Activated CD4-positive, alpha-beta memory T cell treated with anti-CD3 and anti-CD28 coated beads for 36 hours (primary cell): Measurements from ENCODE around the gene HOMER2. TPM values are rescaled to one million over a fixed set of nuclear protein-coding genes. Genes with fewer than 3 reads are reported as not detected.

ENCODE experiments used
- CTCF ChIA-PET: fragments of 350-600 bp; sonication (Branson Sonifier 250); formaldehyde crosslinking; loops from one replicate; lab custom pipeline; 2021; ENCODE audit warnings: antibody characterized with exemption, inconsistent platforms; lab: Charles Lee
- POLR2A ChIA-PET: fragments of 350-600 bp; sonication (Branson Sonifier 250); formaldehyde crosslinking; loops from one replicate; lab custom pipeline; 2021; ENCODE audit warnings: antibody characterized with exemption; lab: Charles Lee
- DNase-seq: peaks from one replicate; pipeline ENCODE4 v3.0.0-alpha.2; 2020
- H3K27ac Mint-ChIP-seq: one replicate; pipeline ENCODE4 v1.8.0; 2021; ENCODE audit warnings: mixed read lengths
- H3K27me3 Mint-ChIP-seq: one replicate; pipeline ENCODE4 v1.8.0; 2021; ENCODE audit warnings: mixed read lengths
- H3K36me3 Mint-ChIP-seq: one replicate; pipeline ENCODE4 v1.8.0; 2021; ENCODE audit warnings: mixed read lengths
- H3K4me1 Mint-ChIP-seq: one replicate; pipeline ENCODE4 v1.8.0; 2021; ENCODE audit warnings: low read depth, mixed read lengths
- H3K4me3 Mint-ChIP-seq: one replicate; pipeline ENCODE4 v1.8.0; 2021; ENCODE audit warnings: mild to moderate bottlenecking, mixed read lengths
- H3K9me3 Mint-ChIP-seq: one replicate; pipeline ENCODE4 v1.8.0; 2021; ENCODE audit warnings: mixed read lengths
- intact Hi-C: fragments of 100-400 bp; cut with micrococcal nuclease; formaldehyde crosslinking; loops from one replicate; pipeline ENCODE4 v1.15.1; 2023
- total RNA-seq, 2 experiments: library from RNA; stranded (reverse); gene quantifications; one replicate each; pipeline ENCODE4 v1.2.3, GENCODE V29; 2021

HOMER2 gene
- total RNA-seq, 2 experiments from 2014 or later: 6.5 to 7.9 TPM

DNA sequence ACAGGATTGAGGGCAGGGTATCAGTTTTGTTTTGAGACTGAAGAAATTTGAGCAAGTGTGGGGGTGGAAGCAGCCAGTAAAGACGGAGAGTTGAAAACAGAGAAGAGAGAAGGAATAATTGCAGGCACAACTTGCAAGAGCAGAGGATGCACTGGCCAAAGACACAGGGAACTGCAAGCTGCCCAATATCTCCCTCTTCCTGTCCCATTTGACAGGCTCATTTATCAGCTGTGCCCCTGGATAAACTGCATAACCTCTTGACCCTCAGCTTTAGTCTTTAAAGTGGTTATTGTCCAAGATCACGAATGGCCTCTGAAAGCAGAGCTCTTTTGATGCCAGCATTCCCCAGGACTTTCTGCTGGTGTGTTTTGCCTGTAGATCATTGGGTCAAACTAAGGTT is 28.5 kb upstream of the HOMER2 start:
- Mint-ChIP-seq H3K36me3 (peaks cover 3% of the 10 kb centered on the region), H3K27me3 (no peaks in the 10 kb centered on the region), H3K9me3 (no peaks in the 10 kb centered on the region), H3K4me3 (no peak overlapping the region), H3K27ac (no peak overlapping the region), H3K4me1 (peaks cover 11% of the 10 kb centered on the region)
- no peak for DNase-seq
- intact Hi-C loops: no loop called here
- POLR2A ChIA-PET: no interaction called here
- CTCF ChIA-PET: no interaction called here

DNA sequence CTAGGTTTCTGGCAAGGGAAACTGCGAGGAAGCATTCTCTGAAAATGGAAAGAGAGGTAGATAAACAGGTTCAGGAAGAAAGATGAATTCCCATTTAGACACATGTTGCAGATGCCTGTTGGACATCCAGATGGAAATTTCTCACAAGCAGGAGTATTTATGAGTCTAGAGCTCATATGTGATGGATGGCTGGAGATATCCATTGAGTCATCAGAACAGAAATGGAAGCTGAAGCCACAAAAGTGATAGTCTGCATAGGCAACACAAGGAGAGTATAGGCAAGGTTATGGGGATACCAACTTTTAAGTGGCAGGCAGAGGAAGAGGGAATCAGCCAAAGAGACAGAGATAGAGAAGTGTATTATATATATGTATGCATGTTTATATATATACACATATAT is 27.2 kb upstream of the HOMER2 start:
- no peak for DNase-seq
- no peak overlapping the region for H3K27ac Mint-ChIP-seq
- ChIA-PET CTCF (interaction anchor here (1.2 kb wide), 1 partner anchor 20 kb away, joined by 5 read pairs; no protein-coding TSS in a partner anchor), POLR2A (no interaction called here)
- intact Hi-C loops: no loop called here
- peaks cover 4% of the 10 kb centered on the region for H3K4me1 Mint-ChIP-seq
- no peak overlapping the region for H3K4me3 Mint-ChIP-seq
- H3K27me3 Mint-ChIP-seq: no peaks in the 10 kb centered on the region
- H3K9me3 Mint-ChIP-seq: no peaks in the 10 kb centered on the region
- H3K36me3 Mint-ChIP-seq: peaks cover 3% of the 10 kb centered on the region

DNA sequence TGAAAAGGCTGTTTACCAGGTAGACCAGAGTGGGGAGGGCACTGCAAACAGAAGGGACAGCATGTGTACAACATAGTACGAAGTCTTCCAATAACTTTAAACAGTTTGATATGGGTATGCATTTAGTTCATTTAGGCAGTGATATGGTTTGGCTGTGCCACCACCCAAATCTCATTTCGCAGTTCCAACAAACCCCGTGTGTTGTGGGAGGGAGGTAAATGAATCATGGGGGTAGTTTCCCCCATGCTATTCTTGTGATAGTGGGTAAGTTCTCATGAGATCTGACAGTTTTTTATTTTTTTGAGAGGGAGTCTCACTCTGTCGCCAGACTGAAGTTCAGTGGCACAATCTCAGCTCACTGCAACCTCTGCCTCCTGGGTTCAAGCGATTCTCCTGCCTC is 25.9 kb upstream of the HOMER2 start:
- Mint-ChIP-seq H3K4me1 (peaks cover 4% of the 10 kb centered on the region), H3K4me3 (no peak overlapping the region), H3K9me3 (no peaks in the 10 kb centered on the region), H3K36me3 (peaks cover 3% of the 10 kb centered on the region), H3K27me3 (no peaks in the 10 kb centered on the region), H3K27ac (no peak overlapping the region)
- ChIA-PET CTCF (no interaction called here), POLR2A (no interaction called here)
- DNase-seq: no peak
- intact Hi-C loops: no loop called here

DNA sequence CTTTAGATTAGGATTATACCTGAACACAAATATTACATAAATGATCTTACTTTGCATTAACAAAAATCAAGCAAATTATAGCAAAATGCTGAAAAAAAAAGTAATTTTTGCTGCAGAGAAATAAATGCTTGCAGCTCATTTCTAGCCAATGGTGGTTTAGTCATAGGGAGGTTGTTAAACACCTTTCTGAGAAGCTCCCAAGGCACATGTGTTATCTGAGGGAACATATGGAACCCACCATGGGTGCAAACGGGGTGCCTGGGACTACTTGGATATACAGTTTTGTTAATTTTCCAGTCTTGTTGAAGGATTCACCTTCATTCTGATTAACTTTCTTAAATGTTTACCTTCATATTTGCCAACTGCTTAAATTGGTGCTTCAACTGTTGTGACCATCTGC is 24.6 kb upstream of the HOMER2 start:
- Mint-ChIP-seq H3K4me1 (peaks cover 4% of the 10 kb centered on the region), H3K9me3 (no peaks in the 10 kb centered on the region), H3K36me3 (peaks cover 3% of the 10 kb centered on the region), H3K27me3 (no peaks in the 10 kb centered on the region), H3K4me3 (no peak overlapping the region), H3K27ac (no peak overlapping the region)
- intact Hi-C loops: no loop called here
- no peak for DNase-seq
- ChIA-PET POLR2A (no interaction called here), CTCF (no interaction called here)

- Mint-ChIP-seq H3K4me3 (no peak overlapping the region), H3K27ac (no peak overlapping the region), H3K27me3 (no peaks in the 10 kb centered on the region), H3K9me3 (no peaks in the 10 kb centered on the region), H3K4me1 (no peaks in the 10 kb centered on the region), H3K36me3 (no peaks in the 10 kb centered on the region)
- DNase-seq: no peak
- POLR2A ChIA-PET: interaction anchor here (0.6 kb wide), 1 partner anchor 19 kb away, joined by 4 read pairs; no protein-coding TSS in a partner anchor
- CTCF ChIA-PET: no interaction called here
- intact Hi-C loops: no loop called here
These were observed 20.5 kb upstream of the HOMER2 start for GRCh38 chr15:82972990-82973389.

GRCh38 chr15:82971218-82971984 is 18.9 kb upstream of the HOMER2 start:
- CTCF ChIA-PET: interaction anchor here (1.1 to 1.5 kb wide), 2 partner anchors 15 to 122 kb away, joined by 4 read pairs; partner anchors contain the start of gene RAMAC
- DNase-seq: no peak
- Mint-ChIP-seq H3K4me3 (no peak overlapping the region), H3K27me3 (no peaks in the 10 kb centered on the region), H3K4me1 (peaks cover 3% of the 10 kb centered on the region), H3K9me3 (no peaks in the 10 kb centered on the region), H3K36me3 (no peaks in the 10 kb centered on the region), H3K27ac (no peak overlapping the region)
- intact Hi-C loops: no loop called here
- POLR2A ChIA-PET: interaction anchor here (0.5 kb wide), 1 partner anchor 231 kb away, joined by 3 read pairs; no protein-coding TSS in a partner anchor

GRCh38 chr15:82970696-82971095 is 18.2 kb upstream of the HOMER2 start:
- DNase-seq: no peak
- Mint-ChIP-seq H3K4me1 (peaks cover 5% of the 10 kb centered on the region), H3K4me3 (no peak overlapping the region), H3K27ac (no peak overlapping the region), H3K36me3 (no peaks in the 10 kb centered on the region), H3K27me3 (no peaks in the 10 kb centered on the region), H3K9me3 (no peaks in the 10 kb centered on the region)
- ChIA-PET CTCF (interaction anchor here (0.5 to 1.5 kb wide), 3 partner anchors 15 to 359 kb away, joined by 3 to 4 read pairs (median 4); partner anchors contain the start of gene RAMAC), POLR2A (no interaction called here)
- intact Hi-C loops: no loop called here

GRCh38 chr15:82970078-82970686 is 17.7 kb upstream of the HOMER2 start:
- H3K27me3 Mint-ChIP-seq: no peaks in the 10 kb centered on the region
- intact Hi-C loops: no loop called here

DNA sequence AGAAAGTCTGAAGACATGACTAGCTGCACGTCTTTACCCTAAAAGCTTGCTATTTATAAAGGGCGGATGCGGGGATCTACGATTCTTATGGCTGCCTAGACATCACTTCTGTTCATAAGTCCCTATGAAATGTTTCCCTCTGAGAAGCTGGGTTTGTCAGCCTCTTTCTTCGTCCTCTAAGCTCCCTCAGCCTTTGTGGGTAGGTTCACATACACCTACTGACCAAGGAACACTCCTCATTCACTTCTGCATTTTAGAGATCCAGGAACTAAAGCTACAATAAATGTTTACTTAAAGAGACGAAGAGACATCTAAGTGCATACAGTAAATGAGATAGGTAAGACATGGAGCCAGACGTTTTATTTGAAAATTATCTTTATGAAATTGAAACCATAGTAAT is 16.8 kb upstream of the HOMER2 start:
- Mint-ChIP-seq H3K27me3 (no peaks in the 10 kb centered on the region), H3K27ac (no peak overlapping the region), H3K4me3 (no peak overlapping the region), H3K9me3 (no peaks in the 10 kb centered on the region), H3K4me1 (peaks cover 5% of the 10 kb centered on the region), H3K36me3 (no peaks in the 10 kb centered on the region)
- POLR2A ChIA-PET: no interaction called here
- no peak for DNase-seq
- CTCF ChIA-PET: interaction anchor here (0.6 kb wide), 1 partner anchor 1700 kb away, joined by 3 read pairs; no protein-coding TSS in a partner anchor
- intact Hi-C loops: no loop called here

More at GRCh38 chr15:82970078-82970686, 17.7 kb upstream of the HOMER2 start:
- no peaks in the 10 kb centered on the region for H3K9me3 Mint-ChIP-seq
- ChIA-PET CTCF (interaction anchor here (0.5 to 1.1 kb wide), 2 partner anchors 16 to 358 kb away, joined by 3 to 4 read pairs; partner anchors contain the start of gene RAMAC), POLR2A (no interaction called here)
- no peaks in the 10 kb centered on the region for H3K36me3 Mint-ChIP-seq
- peaks cover 5% of the 10 kb centered on the region for H3K4me1 Mint-ChIP-seq
- no peak overlapping the region for H3K27ac Mint-ChIP-seq
- DNase-seq: no peak
- no peak overlapping the region for H3K4me3 Mint-ChIP-seq

GRCh38 chr15:82968066-82968465 is 15.5 kb upstream of the HOMER2 start:
- Mint-ChIP-seq H3K27me3 (no peaks in the 10 kb centered on the region), H3K9me3 (no peaks in the 10 kb centered on the region), H3K36me3 (no peaks in the 10 kb centered on the region), H3K4me1 (peaks cover 5% of the 10 kb centered on the region), H3K27ac (no peak overlapping the region), H3K4me3 (no peak overlapping the region)
- ChIA-PET CTCF (interaction anchor here (0.5 to 0.9 kb wide), 2 partner anchors 8 to 155 kb away, joined by 3 to 5 read pairs; no protein-coding TSS in a partner anchor), POLR2A (no interaction called here)
- intact Hi-C loops: no loop called here
- DNase-seq: no peak

- CTCF ChIA-PET: interaction anchor here (1.1 kb wide), 1 partner anchor 116 kb away, joined by 3 read pairs; no protein-coding TSS in a partner anchor
- POLR2A ChIA-PET: no interaction called here
- H3K4me1 Mint-ChIP-seq: peaks cover 5% of the 10 kb centered on the region
- DNase-seq: peak; percentile 61
- H3K36me3 Mint-ChIP-seq: no peaks in the 10 kb centered on the region
- no peak overlapping the region for H3K27ac Mint-ChIP-seq
- no peaks in the 10 kb centered on the region for H3K9me3 Mint-ChIP-seq
- no peaks in the 10 kb centered on the region for H3K27me3 Mint-ChIP-seq
- intact Hi-C loops: loop anchor here (1.0 kb wide), 1 partner anchor 16 kb away; no protein-coding TSS in a partner anchor
- no peak overlapping the region for H3K4me3 Mint-ChIP-seq
These were observed 14.2 kb upstream of the HOMER2 start for GRCh38 chr15:82966671-82967071.

DNA sequence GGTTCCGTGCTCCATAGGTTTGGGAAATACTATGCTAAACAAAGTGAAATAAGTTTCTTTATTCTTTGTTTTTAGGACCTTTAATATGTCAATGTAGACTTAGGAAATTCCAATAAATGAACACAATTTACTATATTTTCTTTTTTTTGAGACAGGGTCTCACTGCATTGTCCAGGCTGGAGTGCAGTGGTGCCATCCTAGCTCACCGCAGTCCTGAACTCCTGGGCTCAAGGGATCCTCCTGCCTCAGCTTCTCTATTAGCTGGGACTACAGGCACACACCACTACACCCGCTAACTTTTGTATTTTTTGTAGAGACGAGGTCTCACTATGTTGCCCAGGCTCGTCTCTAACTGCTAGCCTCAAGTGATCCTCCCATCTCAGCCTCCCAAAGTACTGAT is 12.4 kb upstream of the HOMER2 start:
- Mint-ChIP-seq H3K4me3 (no peak overlapping the region), H3K27ac (no peak overlapping the region), H3K9me3 (no peaks in the 10 kb centered on the region), H3K36me3 (no peaks in the 10 kb centered on the region), H3K27me3 (no peaks in the 10 kb centered on the region), H3K4me1 (peaks cover 5% of the 10 kb centered on the region)
- ChIA-PET POLR2A (no interaction called here), CTCF (no interaction called here)
- intact Hi-C loops: no loop called here
- no peak for DNase-seq
